ENCODE data around the gene YIF1B. TPM values are rescaled to one million over a fixed set of nuclear protein-coding genes. Genes with fewer than 3 reads are reported as not detected.

YIF1B gene
- total RNA-seq, 1 experiment from 2014 or later: 143 TPM

DNA sequence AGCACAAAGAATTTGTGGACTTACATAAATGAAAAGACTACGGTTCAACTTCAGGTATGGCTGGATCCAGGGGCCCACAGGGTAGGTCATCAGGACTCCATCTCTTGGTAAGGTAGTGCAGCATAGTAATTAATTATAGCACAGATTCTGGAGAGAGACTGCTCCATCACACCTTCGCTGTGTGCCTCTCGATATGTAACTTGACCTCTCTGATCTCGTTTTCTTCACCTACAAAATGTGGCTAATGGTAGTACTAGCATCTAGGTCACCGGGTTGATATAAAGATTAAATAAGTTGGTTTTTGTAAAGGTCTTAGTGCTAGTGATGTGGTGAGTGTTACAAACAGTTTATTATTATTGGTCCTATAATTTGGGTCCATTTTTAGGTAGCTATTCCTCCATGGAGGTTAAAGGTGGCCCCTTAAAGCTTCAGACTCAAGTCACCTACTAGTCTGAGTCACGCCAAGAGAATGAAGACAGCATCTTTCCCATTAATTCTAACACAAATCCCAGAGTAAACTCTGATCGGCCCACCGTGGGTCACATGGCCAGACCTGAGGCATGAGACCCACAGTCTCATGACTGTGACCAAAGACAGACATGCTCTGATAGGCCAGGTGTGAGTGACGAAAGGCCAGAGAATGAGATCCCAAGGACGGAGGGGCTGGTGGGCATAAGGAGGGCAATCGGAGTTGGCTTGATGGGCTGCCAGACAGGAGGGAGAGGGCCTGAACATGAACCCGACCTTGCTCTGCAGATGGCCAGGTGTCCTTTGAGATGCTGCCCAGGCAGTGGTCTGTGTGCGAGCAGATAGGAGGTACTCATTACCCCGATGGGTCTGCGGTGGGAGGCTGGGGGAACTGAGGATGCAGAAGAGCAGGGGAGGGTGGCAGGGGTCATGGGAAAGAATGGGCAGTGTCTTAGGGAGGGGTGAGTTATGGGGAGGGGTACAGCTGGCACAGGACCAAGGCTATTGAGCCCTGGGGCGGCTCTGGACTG lies 40.3 kb upstream of the YIF1B start:
- TF ChIP-seq, protein P1, sequence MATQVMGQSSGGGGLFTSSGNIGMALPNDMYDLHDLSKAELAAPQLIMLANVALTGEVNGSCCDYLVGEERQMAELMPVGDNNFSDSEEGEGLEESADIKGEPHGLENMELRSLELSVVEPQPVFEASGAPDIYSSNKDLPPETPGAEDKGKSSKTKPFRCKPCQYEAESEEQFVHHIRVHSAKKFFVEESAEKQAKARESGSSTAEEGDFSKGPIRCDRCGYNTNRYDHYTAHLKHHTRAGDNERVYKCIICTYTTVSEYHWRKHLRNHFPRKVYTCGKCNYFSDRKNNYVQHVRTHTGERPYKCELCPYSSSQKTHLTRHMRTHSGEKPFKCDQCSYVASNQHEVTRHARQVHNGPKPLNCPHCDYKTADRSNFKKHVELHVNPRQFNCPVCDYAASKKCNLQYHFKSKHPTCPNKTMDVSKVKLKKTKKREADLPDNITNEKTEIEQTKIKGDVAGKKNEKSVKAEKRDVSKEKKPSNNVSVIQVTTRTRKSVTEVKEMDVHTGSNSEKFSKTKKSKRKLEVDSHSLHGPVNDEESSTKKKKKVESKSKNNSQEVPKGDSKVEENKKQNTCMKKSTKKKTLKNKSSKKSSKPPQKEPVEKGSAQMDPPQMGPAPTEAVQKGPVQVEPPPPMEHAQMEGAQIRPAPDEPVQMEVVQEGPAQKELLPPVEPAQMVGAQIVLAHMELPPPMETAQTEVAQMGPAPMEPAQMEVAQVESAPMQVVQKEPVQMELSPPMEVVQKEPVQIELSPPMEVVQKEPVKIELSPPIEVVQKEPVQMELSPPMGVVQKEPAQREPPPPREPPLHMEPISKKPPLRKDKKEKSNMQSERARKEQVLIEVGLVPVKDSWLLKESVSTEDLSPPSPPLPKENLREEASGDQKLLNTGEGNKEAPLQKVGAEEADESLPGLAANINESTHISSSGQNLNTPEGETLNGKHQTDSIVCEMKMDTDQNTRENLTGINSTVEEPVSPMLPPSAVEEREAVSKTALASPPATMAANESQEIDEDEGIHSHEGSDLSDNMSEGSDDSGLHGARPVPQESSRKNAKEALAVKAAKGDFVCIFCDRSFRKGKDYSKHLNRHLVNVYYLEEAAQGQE (IDR thresholded peaks at IDR 0.05; ENCODE audit: insufficient read depth in 1 of 2, low read depth in 2 of 2, low read length in 1 of 2): no peak
- TF ChIP-seq, protein P2, sequence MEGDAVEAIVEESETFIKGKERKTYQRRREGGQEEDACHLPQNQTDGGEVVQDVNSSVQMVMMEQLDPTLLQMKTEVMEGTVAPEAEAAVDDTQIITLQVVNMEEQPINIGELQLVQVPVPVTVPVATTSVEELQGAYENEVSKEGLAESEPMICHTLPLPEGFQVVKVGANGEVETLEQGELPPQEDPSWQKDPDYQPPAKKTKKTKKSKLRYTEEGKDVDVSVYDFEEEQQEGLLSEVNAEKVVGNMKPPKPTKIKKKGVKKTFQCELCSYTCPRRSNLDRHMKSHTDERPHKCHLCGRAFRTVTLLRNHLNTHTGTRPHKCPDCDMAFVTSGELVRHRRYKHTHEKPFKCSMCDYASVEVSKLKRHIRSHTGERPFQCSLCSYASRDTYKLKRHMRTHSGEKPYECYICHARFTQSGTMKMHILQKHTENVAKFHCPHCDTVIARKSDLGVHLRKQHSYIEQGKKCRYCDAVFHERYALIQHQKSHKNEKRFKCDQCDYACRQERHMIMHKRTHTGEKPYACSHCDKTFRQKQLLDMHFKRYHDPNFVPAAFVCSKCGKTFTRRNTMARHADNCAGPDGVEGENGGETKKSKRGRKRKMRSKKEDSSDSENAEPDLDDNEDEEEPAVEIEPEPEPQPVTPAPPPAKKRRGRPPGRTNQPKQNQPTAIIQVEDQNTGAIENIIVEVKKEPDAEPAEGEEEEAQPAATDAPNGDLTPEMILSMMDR (IDR thresholded peaks at IDR 0.05): no peak
- TF ChIP-seq POLR2AphosphoS5 (IDR thresholded peaks at IDR 0.05; ENCODE audit: low read depth, low read length) (no peak), TCF7L2 (IDR thresholded peaks at IDR 0.05; ENCODE audit: low read depth, low read length) (no peak), SIN3A (IDR thresholded peaks at IDR 0.05; ENCODE audit: borderline replicate concordance, insufficient read depth, low read depth, low read length) (no peak)
- 0 out of 2 replicates have a peak, but pooled peaks cover 3% of the 10 kb centered on the region for H3K4me1 ChIP-seq (ENCODE audit: control insufficient read depth, insufficient read depth, low read length)
- in situ Hi-C loops (cut with HindIII; ENCODE audit: low pct_unique_long_range_greater_than_20kb, low sequenced_read_pairs): no loop called here
- peaks cover 9% of the 10 kb centered on the region for H3K27me3 ChIP-seq (ENCODE audit: control insufficient read depth, insufficient read depth, low read length)
- H3K9me3 ChIP-seq (ENCODE audit: control insufficient read depth, insufficient read depth, low read depth, low read length): no peaks in the 10 kb centered on the region
- ChIA-PET CTCF (no interaction called here), POLR2A (interaction anchor here (0.6 kb wide), 1 partner anchor 475 kb away, joined by 8 read pairs; no protein-coding TSS in a partner anchor)
- ATAC-seq (no peak), DNase-seq (ENCODE audit: low read depth, low spot score) (no peak)
- no TSS peak for BruUV-seq (replicated peaks)
- no peaks in the 10 kb centered on the region for H3K36me3 ChIP-seq (ENCODE audit: control insufficient read depth, insufficient read depth, low read length)
- intact Hi-C loops (cut with micrococcal nuclease; ENCODE audit: unreplicated experiment): no loop called here
- no peak overlapping the region for H3K4me3 ChIP-seq (ENCODE audit: low read depth in 2 of 2, low read length in 2 of 2)
- H3K27ac ChIP-seq (ENCODE audit: low read length): no peak overlapping the region

DNA sequence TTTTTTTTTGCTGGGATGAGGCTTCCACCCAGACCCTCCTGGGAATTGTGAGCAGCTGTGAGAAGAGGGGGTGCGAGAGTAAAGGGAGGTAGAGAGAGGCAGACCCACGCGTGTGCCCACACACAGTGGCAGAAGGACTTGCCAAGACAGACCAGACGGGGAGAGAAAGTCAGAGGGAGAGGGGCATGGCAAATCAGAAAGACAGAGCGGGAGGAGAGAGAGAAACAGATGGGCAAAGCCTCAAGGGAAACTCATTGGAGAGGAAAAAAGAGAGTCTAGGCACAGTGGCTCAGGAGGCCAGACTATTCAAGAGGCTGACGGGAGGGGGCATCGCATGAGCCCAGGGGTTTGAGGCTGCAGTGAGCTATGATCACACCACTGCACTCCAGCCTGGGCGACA lies 36.9 kb upstream of the YIF1B start:
- no peaks in the 10 kb centered on the region for H3K9me3 ChIP-seq (ENCODE audit: control insufficient read depth, insufficient read depth, low read depth, low read length)
- no peak for ATAC-seq
- DNase-seq (ENCODE audit: low read depth, low spot score): no peak
- BruUV-seq (replicated peaks): no TSS peak
- TF ChIP-seq SIN3A (IDR thresholded peaks at IDR 0.05; ENCODE audit: borderline replicate concordance, insufficient read depth, low read depth, low read length): no peak
- TF ChIP-seq, protein P2 (IDR thresholded peaks at IDR 0.05): no peak
- no peak for TF ChIP-seq TCF7L2 (IDR thresholded peaks at IDR 0.05; ENCODE audit: low read depth, low read length)
- TF ChIP-seq, protein P1 (IDR thresholded peaks at IDR 0.05; ENCODE audit: insufficient read depth in 1 of 2, low read depth in 2 of 2, low read length in 1 of 2): no peak
- TF ChIP-seq POLR2AphosphoS5 (IDR thresholded peaks at IDR 0.05; ENCODE audit: low read depth, low read length): no peak
- CTCF ChIA-PET: no interaction called here
- intact Hi-C loops (cut with micrococcal nuclease; ENCODE audit: unreplicated experiment) (no loop called here), in situ Hi-C loops (cut with HindIII; ENCODE audit: low pct_unique_long_range_greater_than_20kb, low sequenced_read_pairs) (no loop called here)
- no peaks in the 10 kb centered on the region for H3K36me3 ChIP-seq (ENCODE audit: control insufficient read depth, insufficient read depth, low read length)
- no peaks in the 10 kb centered on the region for H3K4me1 ChIP-seq (ENCODE audit: control insufficient read depth, insufficient read depth, low read length)
- POLR2A ChIA-PET: interaction anchor here (0.6 kb wide), 1 partner anchor 1493 kb away, joined by 6 read pairs; no protein-coding TSS in a partner anchor
- H3K27me3 ChIP-seq (ENCODE audit: control insufficient read depth, insufficient read depth, low read length): no peaks in the 10 kb centered on the region
- H3K27ac ChIP-seq (ENCODE audit: low read length): no peak overlapping the region
- no peak overlapping the region for H3K4me3 ChIP-seq (ENCODE audit: low read depth in 2 of 2, low read length in 2 of 2)

Measured in Panc1 (cell line).